GM12891 (cell line): ENCODE measurements around the gene TBX6.

ENCODE experiments used
- POLR2A ChIP-seq: IDR thresholded peaks from 2 replicates; pipeline ENCODE4 v1.6.1; 2011; ENCODE audit warnings: low read depth, low read length, control low read depth
- POLR2AphosphoS5 ChIP-seq: IDR thresholded peaks from 2 replicates; pipeline ENCODE4 v1.6.1; 2011; ENCODE audit warnings: low read depth, low read length, control low read depth
- SPI1 ChIP-seq: IDR thresholded peaks from 2 replicates; pipeline ENCODE4 v1.6.1; 2011; ENCODE audit warnings: low read depth, low read length, control low read depth
- TAF1 ChIP-seq: IDR thresholded peaks from 2 replicates; pipeline ENCODE4 v1.6.1; 2011; ENCODE audit warnings: low read depth, low read length, control low read depth

DNA sequence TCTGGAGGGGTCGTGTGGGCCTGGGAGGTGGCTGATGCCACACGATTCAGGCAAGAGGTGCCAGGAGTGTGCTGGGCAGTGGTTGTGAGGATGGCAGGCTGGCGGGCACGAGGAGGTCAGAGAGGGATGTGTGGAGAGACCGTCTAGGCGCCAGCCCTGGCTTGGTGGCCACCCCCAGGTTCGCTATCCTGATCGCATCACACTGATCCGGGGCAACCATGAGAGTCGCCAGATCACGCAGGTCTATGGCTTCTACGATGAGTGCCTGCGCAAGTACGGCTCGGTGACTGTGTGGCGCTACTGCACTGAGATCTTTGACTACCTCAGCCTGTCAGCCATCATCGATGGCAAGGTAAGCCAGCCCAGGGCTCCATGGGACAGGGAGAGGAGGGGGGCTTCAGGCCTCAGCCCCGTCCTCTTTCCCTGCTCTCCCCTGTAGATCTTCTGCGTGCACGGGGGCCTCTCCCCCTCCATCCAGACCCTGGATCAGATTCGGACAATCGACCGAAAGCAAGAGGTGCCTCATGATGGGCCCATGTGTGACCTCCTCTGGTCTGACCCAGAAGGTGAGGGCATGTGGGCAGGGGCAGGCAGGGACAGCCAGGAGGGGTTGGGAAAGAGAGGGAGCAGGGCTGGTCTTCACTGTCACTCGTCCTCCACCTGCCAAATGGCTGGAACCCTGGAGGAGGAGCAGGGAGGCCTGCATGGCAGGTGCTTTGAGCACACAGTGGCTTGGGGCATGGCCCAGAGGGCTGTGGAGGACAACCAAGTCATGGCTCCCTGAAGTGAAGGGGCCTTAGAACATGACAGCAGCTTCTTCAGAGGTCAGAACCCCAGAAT lies 8.3 kb downstream of the TBX6 start:
- TF ChIP-seq POLR2A = no peak
- TF ChIP-seq POLR2AphosphoS5 = no peak
- no peak for TF ChIP-seq SPI1
- no peak for TF ChIP-seq TAF1
